ENCODE measurements around the gene TBXAS1. TPM values are rescaled to one million over a fixed set of nuclear protein-coding genes. Genes with fewer than 3 reads are reported as not detected.

Gene TBXAS1
- polyA plus RNA-seq, 3 donors from 2014 or later, result 59.6 to 93.3 (median 68.7) TPM

DNA sequence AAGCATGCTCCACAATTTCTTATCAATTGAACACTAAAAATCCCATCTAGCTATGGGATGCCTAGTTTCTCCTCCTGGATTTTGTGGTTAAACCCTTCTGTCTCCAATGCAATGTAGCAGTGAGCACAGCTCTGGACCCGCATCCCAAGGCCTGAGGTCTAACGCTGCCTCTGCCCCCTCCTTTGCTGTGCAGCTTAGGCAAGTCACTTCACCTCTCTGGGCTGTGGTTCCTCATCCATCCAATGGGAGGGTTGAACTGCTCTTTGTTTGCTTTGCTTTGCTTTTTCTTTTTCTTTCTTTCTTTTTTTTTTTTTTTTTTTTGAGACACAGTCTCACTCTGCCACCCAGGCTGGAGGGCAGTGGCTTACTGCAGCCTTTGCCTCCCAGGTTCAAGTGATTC lies 164.5 kb downstream of the TBXAS1 start:
- peaks cover 0 to 3% of the 10 kb centered on the region in 2 donors for H3K4me1 Mint-ChIP-seq
- no peak overlapping the region for H3K27ac Mint-ChIP-seq
- peaks cover 0 to under 1% (median under 1%) of the 10 kb centered on the region in 3 donors for H3K36me3 Mint-ChIP-seq
- DNase-seq, result no peak
- no peaks in the 10 kb centered on the region for H3K27me3 Mint-ChIP-seq (ENCODE audit: low read depth in 3 of 3)
- H3K9me3 Mint-ChIP-seq, result no peaks in the 10 kb centered on the region
- no peak overlapping the region for H3K4me3 Mint-ChIP-seq

DNA sequence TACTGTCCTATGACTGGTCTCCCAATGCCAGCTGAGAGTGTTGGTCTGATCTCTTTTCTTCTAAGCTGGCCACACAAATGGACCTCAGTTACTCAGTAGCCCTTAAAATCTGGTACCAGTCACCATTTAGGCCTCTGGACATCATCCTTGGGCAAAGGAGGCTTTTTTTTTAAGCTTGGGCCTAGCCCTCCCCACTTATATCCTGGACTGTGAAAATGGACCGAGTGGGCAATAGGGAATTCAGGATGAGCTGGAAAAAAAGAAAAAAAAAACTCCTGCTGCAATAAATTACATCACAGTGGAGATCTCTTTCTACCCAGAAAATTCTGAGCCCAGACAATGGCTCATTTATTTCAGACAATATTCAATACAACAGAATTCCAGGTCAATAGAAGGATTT lies 165.3 kb downstream of the TBXAS1 start:
- Mint-ChIP-seq H3K4me3 (no peak overlapping the region), H3K27ac (no peak overlapping the region), H3K36me3 (no peaks in the 10 kb centered on the region), H3K4me1 (peaks cover 0 to 2% of the 10 kb centered on the region in 2 donors), H3K27me3 (ENCODE audit: low read depth in 3 of 3) (no peaks in the 10 kb centered on the region), H3K9me3 (no peaks in the 10 kb centered on the region)
- no peak for DNase-seq

DNA sequence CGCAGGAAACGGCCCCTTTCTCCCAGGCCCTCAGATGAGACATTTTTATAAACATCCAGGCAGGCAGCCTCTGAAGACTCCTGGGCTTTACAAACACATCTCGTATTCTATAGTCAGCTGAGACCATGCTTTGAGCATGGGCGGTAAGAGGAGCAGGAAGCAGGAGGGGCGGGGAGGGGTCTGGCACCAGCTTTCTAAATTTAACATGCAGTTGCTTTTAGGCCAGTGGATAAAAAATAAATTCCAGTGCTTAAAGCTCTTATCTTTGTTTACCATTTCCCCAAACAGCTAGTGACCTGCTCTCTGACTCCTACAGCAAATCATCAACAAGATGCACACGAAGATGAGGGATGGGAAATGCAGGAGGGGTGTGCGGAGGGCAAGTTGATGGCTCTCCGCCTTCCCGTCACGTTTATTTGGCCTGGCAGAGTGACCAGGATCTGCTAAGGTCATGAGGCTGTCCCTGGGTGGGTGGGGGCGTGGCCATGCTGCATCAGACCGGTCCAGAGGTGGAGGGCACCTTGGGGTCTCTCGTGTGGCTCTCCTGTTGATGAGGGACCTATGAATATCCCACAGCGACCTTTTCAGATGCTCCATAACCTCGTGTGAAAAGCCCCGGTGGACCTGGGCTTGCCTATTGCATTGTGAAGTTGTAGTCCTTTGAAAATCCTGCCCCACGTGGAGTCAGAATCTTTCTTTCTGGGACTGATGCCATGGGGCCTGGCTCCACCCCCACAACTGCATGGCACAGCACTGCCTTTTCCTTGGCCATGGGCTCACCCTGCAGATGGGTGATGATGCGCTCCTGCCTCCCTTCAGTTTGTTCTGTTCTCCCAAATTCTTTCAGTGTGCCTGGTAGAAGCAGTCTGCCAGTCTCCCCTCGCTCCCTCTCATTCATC lies 166.2 kb downstream of the TBXAS1 start:
- Mint-ChIP-seq H3K9me3 (no peaks in the 10 kb centered on the region), H3K4me1 (peaks cover 0 to 2% of the 10 kb centered on the region in 2 donors), H3K4me3 (no peak overlapping the region), H3K27me3 (ENCODE audit: low read depth in 3 of 3) (no peaks in the 10 kb centered on the region), H3K27ac (peak overlapping the region in 3 of 6 donors; percentile 19 to 80 (median 25)), H3K36me3 (no peaks in the 10 kb centered on the region)
- DNase-seq, result no peak

- H3K27me3 Mint-ChIP-seq (ENCODE audit: low read depth in 3 of 3), result peaks cover 0 to 4% (median under 1%) of the 10 kb centered on the region in 3 donors
- no peak for DNase-seq
These were observed 169.5 kb downstream of the TBXAS1 start for GRCh38 chr7:139998572-139998971.

DNA sequence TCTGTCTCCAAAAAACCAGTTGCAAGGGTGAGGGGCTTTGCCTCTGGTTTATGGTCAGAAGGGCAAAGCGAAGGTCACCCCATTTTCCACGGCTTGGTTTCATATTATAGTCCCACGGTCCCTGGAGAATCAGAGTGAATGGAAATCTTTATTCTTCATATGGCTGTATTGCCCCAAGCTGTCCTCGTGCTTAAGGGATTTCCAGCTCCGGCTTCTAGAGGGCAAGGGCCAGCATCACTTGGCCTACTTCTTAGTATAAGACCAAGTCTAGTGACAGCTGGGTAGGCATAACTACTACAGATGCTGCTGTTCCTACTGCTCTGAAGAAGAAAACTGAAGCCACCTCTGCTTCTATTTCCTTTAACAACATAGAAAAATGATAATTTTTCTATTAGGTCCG lies 170.5 kb downstream of the TBXAS1 start:
- no peak overlapping the region for H3K27ac Mint-ChIP-seq
- H3K4me3 Mint-ChIP-seq, result no peak overlapping the region

More at GRCh38 chr7:139998572-139998971, 169.5 kb downstream of the TBXAS1 start:
- H3K4me1 Mint-ChIP-seq, result peaks cover 7 to 9% of the 10 kb centered on the region in 2 donors
- H3K4me3 Mint-ChIP-seq, result no peak overlapping the region
- H3K9me3 Mint-ChIP-seq, result no peaks in the 10 kb centered on the region
- H3K36me3 Mint-ChIP-seq, result peaks cover 0 to 3% (median 0%) of the 10 kb centered on the region in 3 donors
- peak overlapping the region in 1 of 6 donors; percentile 22 for H3K27ac Mint-ChIP-seq

GRCh38 chr7:140000666-140001268 lies 171.7 kb downstream of the TBXAS1 start:
- peaks cover 7 to 10% of the 10 kb centered on the region in 2 donors for H3K4me1 Mint-ChIP-seq
- no peaks in the 10 kb centered on the region for H3K9me3 Mint-ChIP-seq
- H3K27me3 Mint-ChIP-seq (ENCODE audit: low read depth in 3 of 3), result peaks cover 0 to 4% (median 3%) of the 10 kb centered on the region in 3 donors
- peaks cover 0 to 3% (median 0%) of the 10 kb centered on the region in 3 donors for H3K36me3 Mint-ChIP-seq
- H3K27ac Mint-ChIP-seq, result peak overlapping the region in 1 of 6 donors; percentile 30
- no peak for DNase-seq
- no peak overlapping the region for H3K4me3 Mint-ChIP-seq

More for the DNA sequence above, 170.5 kb downstream of the TBXAS1 start:
- H3K36me3 Mint-ChIP-seq, result peaks cover 0 to 3% (median 0%) of the 10 kb centered on the region in 3 donors
- DNase-seq, result no peak
- H3K9me3 Mint-ChIP-seq, result no peaks in the 10 kb centered on the region
- H3K4me1 Mint-ChIP-seq, result peaks cover 7 to 11% of the 10 kb centered on the region in 2 donors
- H3K27me3 Mint-ChIP-seq (ENCODE audit: low read depth in 3 of 3), result peaks cover 0 to 4% (median 2%) of the 10 kb centered on the region in 3 donors

DNA sequence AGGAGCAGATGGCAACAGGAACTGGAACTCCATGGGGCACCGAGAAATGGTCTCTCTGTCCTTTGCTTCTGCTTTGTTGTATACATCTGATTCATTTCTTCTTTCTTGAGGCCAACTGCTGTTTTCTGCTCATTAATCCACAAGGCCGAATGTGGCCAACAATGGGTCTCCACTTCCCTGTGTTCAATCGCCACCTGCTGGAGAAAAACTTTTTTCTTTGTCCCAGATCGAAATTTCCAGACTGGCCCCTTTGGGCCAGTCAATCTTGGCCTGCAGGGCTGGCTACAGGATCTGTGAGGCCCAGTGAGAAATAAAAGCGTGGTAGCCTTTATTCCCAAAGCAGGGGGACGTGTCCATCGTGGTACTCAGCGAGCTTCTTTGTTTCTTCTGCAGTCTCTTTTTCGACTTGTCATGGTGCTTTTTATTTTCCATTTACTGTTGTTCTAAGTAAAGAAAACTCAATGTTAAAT lies 174.9 kb downstream of the TBXAS1 start:
- H3K27ac Mint-ChIP-seq, result peak overlapping the region in 2 of 6 donors; percentile 12 to 36
- H3K4me1 Mint-ChIP-seq, result peaks cover 7 to 9% of the 10 kb centered on the region in 2 donors
- no peak overlapping the region for H3K4me3 Mint-ChIP-seq
- peaks cover 0 to 4% (median 3%) of the 10 kb centered on the region in 3 donors for H3K36me3 Mint-ChIP-seq
- peak; percentile 30 to 47 (median 41) for DNase-seq
- H3K9me3 Mint-ChIP-seq, result no peaks in the 10 kb centered on the region
- H3K27me3 Mint-ChIP-seq (ENCODE audit: low read depth in 3 of 3), result peaks cover 0 to 4% (median 3%) of the 10 kb centered on the region in 3 donors

- H3K36me3 Mint-ChIP-seq, result peaks cover 0 to 4% (median 3%) of the 10 kb centered on the region in 3 donors
- H3K4me1 Mint-ChIP-seq, result peaks cover 7 to 9% of the 10 kb centered on the region in 2 donors
- DNase-seq, result no peak
- no peak overlapping the region for H3K27ac Mint-ChIP-seq
- H3K4me3 Mint-ChIP-seq, result no peak overlapping the region
- peaks cover 0 to 4% (median 3%) of the 10 kb centered on the region in 3 donors for H3K27me3 Mint-ChIP-seq (ENCODE audit: low read depth in 3 of 3)
- H3K9me3 Mint-ChIP-seq, result no peaks in the 10 kb centered on the region
These were observed 175.6 kb downstream of the TBXAS1 start for GRCh38 chr7:140004672-140005071.

- no peak overlapping the region for H3K4me3 Mint-ChIP-seq
- no peak for DNase-seq
- H3K9me3 Mint-ChIP-seq, result no peaks in the 10 kb centered on the region
- H3K27me3 Mint-ChIP-seq (ENCODE audit: low read depth in 3 of 3), result peaks cover 0 to 4% (median 3%) of the 10 kb centered on the region in 3 donors
- H3K4me1 Mint-ChIP-seq, result peaks cover 7 to 9% of the 10 kb centered on the region in 2 donors
- H3K27ac Mint-ChIP-seq, result no peak overlapping the region
- H3K36me3 Mint-ChIP-seq, result peaks cover 0 to 4% (median 3%) of the 10 kb centered on the region in 3 donors
These were observed 176.3 kb downstream of the TBXAS1 start for GRCh38 chr7:140005341-140005740.

DNA sequence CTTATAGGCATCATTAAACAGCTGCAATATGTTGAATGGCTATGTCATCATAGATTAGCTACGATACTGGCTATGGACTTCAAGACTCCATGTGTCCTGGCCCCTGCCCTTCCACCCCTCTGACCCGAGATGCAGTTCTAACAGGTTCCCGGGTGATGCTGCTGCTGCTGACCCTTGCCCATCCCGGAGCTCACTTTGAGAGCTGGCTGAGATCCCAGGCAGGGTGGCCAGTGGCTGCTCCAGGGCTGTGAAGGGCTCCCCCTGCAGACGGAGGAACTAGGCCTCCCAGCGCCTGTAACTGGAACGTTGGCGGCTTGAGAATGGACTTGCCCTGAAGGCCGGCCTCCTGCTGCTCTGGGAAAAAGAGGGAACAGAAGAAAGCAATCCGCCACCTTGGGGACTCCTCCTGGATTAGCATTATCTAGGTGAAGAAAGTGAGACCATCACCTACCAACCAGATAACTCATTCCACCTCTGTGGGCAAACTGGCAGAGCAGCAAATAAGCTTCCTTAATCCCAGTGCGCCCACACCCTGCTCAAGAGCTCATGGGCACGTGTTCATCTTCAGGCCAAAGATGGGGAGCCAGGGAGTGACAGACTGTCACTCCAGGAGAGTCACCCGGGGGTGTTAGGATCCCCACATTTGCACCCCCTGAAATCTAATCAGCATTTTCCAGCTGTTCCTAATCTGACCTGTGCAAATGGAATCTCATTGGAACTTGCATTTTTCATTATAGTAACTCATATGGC lies 176.9 kb downstream of the TBXAS1 start:
- Mint-ChIP-seq H3K27ac (peak overlapping the region in 1 of 6 donors; percentile 34), H3K4me3 (no peak overlapping the region), H3K9me3 (no peaks in the 10 kb centered on the region), H3K27me3 (ENCODE audit: low read depth in 3 of 3) (peaks cover 0 to 4% (median 3%) of the 10 kb centered on the region in 3 donors), H3K36me3 (peaks cover 0 to 4% (median 3%) of the 10 kb centered on the region in 3 donors), H3K4me1 (peaks cover 7 to 9% of the 10 kb centered on the region in 2 donors)
- no peak for DNase-seq

GRCh38 chr7:140006600-140006999 lies 177.5 kb downstream of the TBXAS1 start:
- H3K27me3 Mint-ChIP-seq (ENCODE audit: low read depth in 3 of 3), result peaks cover 0 to 4% (median 3%) of the 10 kb centered on the region in 3 donors
- peaks cover 7 to 9% of the 10 kb centered on the region in 2 donors for H3K4me1 Mint-ChIP-seq
- no peak for DNase-seq
- no peak overlapping the region for H3K4me3 Mint-ChIP-seq
- peak overlapping the region in 3 of 6 donors; percentile 4 to 34 (median 7) for H3K27ac Mint-ChIP-seq
- no peaks in the 10 kb centered on the region for H3K9me3 Mint-ChIP-seq
- peaks cover 0 to 4% (median 3%) of the 10 kb centered on the region in 3 donors for H3K36me3 Mint-ChIP-seq

DNA sequence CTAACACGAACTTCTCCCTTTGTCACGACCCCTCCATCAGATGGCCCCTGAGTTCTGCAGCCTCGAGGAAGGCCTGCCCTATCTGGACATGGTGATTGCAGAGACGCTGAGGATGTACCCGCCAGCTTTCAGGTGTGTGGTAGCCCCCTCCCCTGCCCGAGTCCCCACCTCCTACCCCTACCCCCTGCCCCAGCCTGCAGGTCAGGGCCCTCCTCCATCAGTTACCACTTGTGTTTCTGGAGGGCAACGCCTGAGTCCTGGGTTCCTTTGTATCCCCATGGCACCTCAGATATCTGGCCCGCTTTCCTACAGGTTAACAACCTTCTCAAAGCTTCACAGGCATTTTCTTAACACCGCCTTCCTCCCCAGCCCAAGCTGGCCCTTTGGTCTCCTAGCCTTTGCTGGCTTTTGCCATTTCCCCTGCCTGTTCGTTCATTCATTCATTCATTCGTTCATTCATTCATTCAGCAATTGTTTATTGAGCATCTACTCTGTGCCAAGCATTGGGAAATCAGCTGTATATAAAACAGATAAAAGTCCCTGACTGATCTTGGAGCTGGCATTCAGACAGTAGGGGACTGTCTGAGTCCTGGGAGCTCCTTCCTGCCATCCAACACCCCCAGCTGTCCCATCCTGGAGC lies 178.1 kb downstream of the TBXAS1 start:
- Mint-ChIP-seq H3K36me3 (peaks cover 0 to 7% (median 3%) of the 10 kb centered on the region in 3 donors), H3K27ac (peak overlapping the region in 1 of 6 donors; percentile 34), H3K4me1 (peaks cover 4 to 6% of the 10 kb centered on the region in 2 donors), H3K27me3 (ENCODE audit: low read depth in 3 of 3) (peaks cover 0 to 4% (median 3%) of the 10 kb centered on the region in 3 donors), H3K4me3 (no peak overlapping the region), H3K9me3 (no peaks in the 10 kb centered on the region)
- no peak for DNase-seq

All from immature natural killer cell (primary cell).